ENCODE results near the gene EEIG1. TPM values are rescaled to one million over a fixed set of nuclear protein-coding genes. Genes with fewer than 3 reads are reported as not detected.

Gene EEIG1
- total RNA-seq, 1 donor from 2014 or later, result 44.7 TPM

DNA sequence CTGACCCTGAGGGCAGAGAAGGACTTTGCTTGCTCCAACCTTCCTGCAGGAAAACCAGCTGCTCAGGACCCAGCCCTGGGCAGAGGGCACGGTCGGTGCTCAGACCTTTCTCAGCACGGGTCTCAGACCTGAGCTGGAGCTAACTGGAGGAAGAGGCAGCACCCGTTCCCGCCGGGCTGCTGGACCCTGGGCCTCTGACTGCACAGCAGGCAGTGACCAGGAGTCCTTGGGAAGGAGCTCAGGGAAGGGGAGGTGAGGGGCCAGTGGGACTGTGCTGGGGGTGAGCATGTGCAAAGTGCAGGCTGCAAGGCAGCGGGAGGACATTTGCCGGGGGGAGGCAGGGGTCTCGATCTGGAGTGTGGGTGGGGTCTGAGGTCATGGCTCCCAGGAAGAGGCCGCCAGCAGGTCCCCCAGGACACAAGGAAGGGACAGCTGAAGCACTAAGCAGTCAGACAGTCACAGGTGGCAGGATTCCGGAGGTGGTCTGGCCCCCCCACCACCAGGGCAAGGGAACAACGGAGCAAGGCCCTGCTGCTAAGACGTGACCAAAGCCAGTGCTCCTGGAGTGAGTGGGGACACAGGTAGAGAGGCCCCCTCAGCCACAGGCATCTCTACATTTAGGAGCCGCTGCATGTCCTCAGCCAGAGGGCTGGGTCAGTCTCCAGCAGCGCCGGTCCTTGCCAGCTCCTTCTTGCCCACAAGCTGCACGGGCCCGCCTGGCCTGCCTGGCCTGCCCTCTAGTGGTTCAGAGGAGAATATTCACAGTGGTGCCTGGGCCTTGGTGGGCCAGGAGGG lies 38.4 kb downstream of the EEIG1 start:
- ATAC-seq (peak; percentile 82), DNase-seq (peak; percentile 86)
- H3K4me1 ChIP-seq, result no peaks in the 10 kb centered on the region
- H3K9me3 ChIP-seq, result no peaks in the 10 kb centered on the region
- intact Hi-C loops (cut with DNase I), result loop anchor here (5.0 to 10.0 kb wide), 2 partner anchors 95 to 172 kb away; no protein-coding TSS in a partner anchor
- H3K36me3 ChIP-seq, result peaks cover 28% of the 10 kb centered on the region
- TF ChIP-seq, protein P1, sequence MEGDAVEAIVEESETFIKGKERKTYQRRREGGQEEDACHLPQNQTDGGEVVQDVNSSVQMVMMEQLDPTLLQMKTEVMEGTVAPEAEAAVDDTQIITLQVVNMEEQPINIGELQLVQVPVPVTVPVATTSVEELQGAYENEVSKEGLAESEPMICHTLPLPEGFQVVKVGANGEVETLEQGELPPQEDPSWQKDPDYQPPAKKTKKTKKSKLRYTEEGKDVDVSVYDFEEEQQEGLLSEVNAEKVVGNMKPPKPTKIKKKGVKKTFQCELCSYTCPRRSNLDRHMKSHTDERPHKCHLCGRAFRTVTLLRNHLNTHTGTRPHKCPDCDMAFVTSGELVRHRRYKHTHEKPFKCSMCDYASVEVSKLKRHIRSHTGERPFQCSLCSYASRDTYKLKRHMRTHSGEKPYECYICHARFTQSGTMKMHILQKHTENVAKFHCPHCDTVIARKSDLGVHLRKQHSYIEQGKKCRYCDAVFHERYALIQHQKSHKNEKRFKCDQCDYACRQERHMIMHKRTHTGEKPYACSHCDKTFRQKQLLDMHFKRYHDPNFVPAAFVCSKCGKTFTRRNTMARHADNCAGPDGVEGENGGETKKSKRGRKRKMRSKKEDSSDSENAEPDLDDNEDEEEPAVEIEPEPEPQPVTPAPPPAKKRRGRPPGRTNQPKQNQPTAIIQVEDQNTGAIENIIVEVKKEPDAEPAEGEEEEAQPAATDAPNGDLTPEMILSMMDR (IDR thresholded peaks at IDR 0.05), result peak; percentile 89
- no peak overlapping the region for H3K4me3 ChIP-seq
- no peaks in the 10 kb centered on the region for H3K27me3 ChIP-seq
- H3K27ac ChIP-seq, result no peak overlapping the region

DNA sequence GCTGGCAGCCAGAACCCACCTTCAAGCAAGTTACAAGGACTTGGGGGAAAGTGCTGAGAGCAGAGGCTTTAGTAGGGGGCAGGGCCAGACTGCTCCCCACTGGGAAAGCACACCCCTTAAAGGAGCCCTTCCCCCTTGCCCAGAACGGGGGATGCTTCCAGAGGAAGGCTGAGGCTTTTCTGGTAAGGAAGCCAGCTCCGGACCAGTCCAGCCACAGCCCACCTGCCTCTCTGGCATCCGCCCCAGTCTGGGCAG lies 38.9 kb downstream of the EEIG1 start:
- H3K4me3 ChIP-seq, result no peak overlapping the region
- intact Hi-C loops (cut with DNase I), result loop anchor here (5.0 to 10.0 kb wide), 2 partner anchors 95 to 173 kb away; no protein-coding TSS in a partner anchor
- no peak for ATAC-seq
- peaks cover 28% of the 10 kb centered on the region for H3K36me3 ChIP-seq
- H3K27ac ChIP-seq, result no peak overlapping the region
- TF ChIP-seq, protein P1 (IDR thresholded peaks at IDR 0.05), result no peak
- no peak for DNase-seq
- peaks cover 3% of the 10 kb centered on the region for H3K4me1 ChIP-seq
- H3K27me3 ChIP-seq, result no peaks in the 10 kb centered on the region
- H3K9me3 ChIP-seq, result no peaks in the 10 kb centered on the region

DNA sequence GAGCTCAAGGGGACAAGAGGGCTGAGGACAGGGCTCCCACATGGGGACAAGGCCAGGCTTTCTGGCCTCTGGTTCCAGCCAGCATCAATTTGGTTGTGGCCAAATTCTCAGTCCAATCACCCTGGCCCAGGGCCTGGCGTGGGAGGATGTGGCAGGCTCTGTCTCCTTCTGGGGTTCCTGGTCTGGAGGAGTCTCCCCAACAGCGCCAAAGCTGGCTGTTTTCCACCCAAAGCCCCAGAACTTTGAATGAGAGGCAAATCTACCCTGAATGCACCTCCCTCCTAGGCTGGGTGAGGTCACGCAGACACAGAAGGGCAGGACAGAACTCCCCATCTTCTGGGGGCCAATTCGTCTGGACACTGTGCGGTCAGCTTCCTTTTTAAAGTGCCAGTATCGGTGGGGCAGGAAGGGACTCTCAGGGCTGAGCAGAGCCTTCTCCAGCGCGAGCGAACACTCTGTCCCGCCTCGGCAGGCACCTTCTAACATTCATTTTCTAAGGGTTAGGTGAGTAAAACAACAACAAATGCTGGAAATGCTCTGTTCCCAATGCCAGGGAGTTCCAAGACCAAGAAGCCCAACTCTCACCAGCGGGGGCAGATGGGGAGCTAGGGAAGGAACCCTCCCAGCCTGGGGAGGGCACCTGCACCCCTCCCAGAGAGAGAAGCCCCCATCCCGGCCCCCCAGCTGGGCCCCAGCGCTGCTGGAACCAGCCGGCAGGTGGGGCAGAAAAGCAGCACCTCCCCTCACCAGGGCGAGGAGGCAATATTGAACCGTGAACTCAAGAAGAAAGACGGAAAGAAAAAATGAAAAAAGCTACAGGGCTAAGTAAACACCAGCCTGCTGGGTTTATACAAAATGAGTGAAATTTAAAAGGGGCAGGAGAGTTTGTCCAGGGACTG lies 39.5 kb downstream of the EEIG1 start:
- Histone ChIP-seq H3K9me3 (no peaks in the 10 kb centered on the region), H3K27me3 (no peaks in the 10 kb centered on the region), H3K4me1 (peaks cover 9% of the 10 kb centered on the region), H3K4me3 (no peak overlapping the region), H3K27ac (no peak overlapping the region), H3K36me3 (peaks cover 28% of the 10 kb centered on the region)
- ATAC-seq (no peak), DNase-seq (no peak)
- TF ChIP-seq, protein P1 (IDR thresholded peaks at IDR 0.05), result no peak
- intact Hi-C loops (cut with DNase I), result loop anchor here (5.0 to 10.0 kb wide), 2 partner anchors 96 to 173 kb away; no protein-coding TSS in a partner anchor

DNA sequence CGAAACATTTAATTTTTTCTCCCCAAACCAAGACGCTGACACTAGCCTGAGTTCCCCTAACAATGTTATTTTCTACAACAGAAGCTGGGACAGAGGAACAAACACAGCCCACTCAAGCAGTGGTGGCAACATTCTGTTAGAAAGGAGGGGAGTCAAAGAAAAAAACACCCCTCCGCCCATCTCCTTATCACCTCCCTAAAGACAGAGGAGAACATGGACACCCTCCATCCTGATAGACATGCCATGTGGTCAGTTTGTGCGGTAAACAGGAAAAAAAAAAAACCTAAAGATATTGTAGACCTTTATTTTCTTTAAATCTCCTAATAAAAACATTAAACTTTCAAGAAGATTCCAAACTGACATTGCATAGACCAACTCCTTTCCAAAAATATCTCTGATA lies 40.2 kb downstream of the EEIG1 start:
- peaks cover 29% of the 10 kb centered on the region for H3K36me3 ChIP-seq
- H3K4me3 ChIP-seq, result no peak overlapping the region
- H3K27ac ChIP-seq, result no peak overlapping the region
- intact Hi-C loops (cut with DNase I), result loop anchor here (5.0 to 10.0 kb wide), 2 partner anchors 97 to 174 kb away; no protein-coding TSS in a partner anchor
- DNase-seq, result no peak
- TF ChIP-seq, protein P1 (IDR thresholded peaks at IDR 0.05), result no peak
- H3K9me3 ChIP-seq, result no peaks in the 10 kb centered on the region
- H3K4me1 ChIP-seq, result peaks cover 16% of the 10 kb centered on the region
- H3K27me3 ChIP-seq, result no peaks in the 10 kb centered on the region
- no peak for ATAC-seq

DNA sequence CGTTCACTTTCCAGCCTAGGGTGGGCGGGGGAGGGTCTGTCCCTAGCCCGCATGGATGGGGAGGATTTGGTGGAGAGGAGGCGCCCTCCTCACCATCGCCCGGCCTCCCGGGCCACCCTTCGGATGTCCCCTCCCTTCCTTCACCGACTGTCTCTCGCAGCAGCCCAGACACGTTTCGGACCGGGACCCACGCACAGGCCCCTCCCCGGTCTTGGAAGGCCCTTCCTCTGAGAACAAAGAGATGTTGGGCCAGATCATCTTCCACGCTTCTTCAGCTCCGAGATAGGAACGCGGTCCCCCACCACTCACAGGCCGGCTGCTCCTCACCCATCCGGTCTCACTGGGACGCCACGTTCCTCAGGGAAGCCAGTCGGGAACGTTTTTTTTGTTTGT lies 42.5 kb downstream of the EEIG1 start:
- H3K4me3 ChIP-seq, result peak overlapping the region; percentile 88
- H3K36me3 ChIP-seq, result peaks cover 18% of the 10 kb centered on the region
- no peak for ATAC-seq
- H3K27me3 ChIP-seq, result no peaks in the 10 kb centered on the region
- no peak for DNase-seq
- no peaks in the 10 kb centered on the region for H3K9me3 ChIP-seq
- TF ChIP-seq, protein P1 (IDR thresholded peaks at IDR 0.05), result no peak
- peaks cover 19% of the 10 kb centered on the region for H3K4me1 ChIP-seq
- H3K27ac ChIP-seq, result peak overlapping the region; percentile 77
- intact Hi-C loops (cut with DNase I), result no loop called here
